NT2/D1 (cell line): Measurements from ENCODE around the gene DDX47.

ENCODE experiments used
- SUZ12 ChIP-seq: IDR thresholded peaks from 2 replicates; pipeline ENCODE4 v1.6.1; 2011; ENCODE audit not compliant: insufficient read length, insufficient read depth; ENCODE audit errors: extremely low read depth
- YY1 ChIP-seq: IDR thresholded peaks from 2 replicates; pipeline ENCODE4 v1.6.1; 2011; ENCODE audit not compliant: insufficient read length, insufficient read depth
- ZNF274 ChIP-seq: IDR thresholded peaks from 2 replicates; pipeline ENCODE4 v1.6.1; 2011; ENCODE audit warnings: mild to moderate bottlenecking, low read depth, low read length

DNA sequence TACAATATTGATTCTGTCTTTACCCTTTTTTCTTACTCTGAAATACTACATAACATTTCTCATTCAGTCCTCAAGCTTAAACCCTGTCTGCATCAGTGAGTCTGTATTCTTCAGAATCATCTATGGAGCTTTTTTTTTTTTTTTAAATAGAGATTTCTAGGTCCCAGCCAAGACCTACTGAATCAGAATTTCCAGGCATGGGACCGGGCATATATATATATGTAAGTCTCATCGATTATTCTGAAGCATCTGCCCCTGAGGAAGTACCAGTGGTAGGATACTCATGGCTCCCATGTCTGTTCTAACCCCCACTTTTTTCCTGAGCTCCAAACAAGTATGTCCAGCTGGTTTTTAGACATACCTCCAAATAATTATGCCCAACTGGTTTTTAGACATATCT lies 6.1 kb downstream of the DDX47 start:
- TF ChIP-seq ZNF274 (no peak), YY1 (no peak), SUZ12 (no peak)
